Activated naive CD4-positive, alpha-beta T cell treated with anti-CD3 and anti-CD28 coated beads, Interleukin-2, amount 50 U/mL, for 72 hours (primary cell): ENCODE results near the gene MBTPS1. TPM values are rescaled to one million over a fixed set of nuclear protein-coding genes. Genes with fewer than 3 reads are reported as not detected.
"Not testable (repeated sequence)": the region's sequence is repeated elsewhere in the genome, so short reads cannot be mapped to it uniquely, and the experiment has no call there.

Experiments
- ATAC-seq, 2 donors: fragments of 150-1000 bp; cut with Tn5 transposase; 2 replicates each; pipeline ENCODE4 v1.10.0; 2021; ENCODE audit warnings: mild to moderate bottlenecking in 2 of 2, moderate library complexity in 2 of 2
- DNase-seq, 2 donors: peaks; one replicate each; pipeline ENCODE4 v3.0.0; 2021 to 2022; ENCODE audit warnings: low spot score in 2 of 2
- H3K27ac Mint-ChIP-seq, 2 donors: one replicate each; pipeline ENCODE4 v1.8.0; 2022; ENCODE audit warnings: mild to moderate bottlenecking in 2 of 2, mixed read lengths in 2 of 2
- H3K36me3 Mint-ChIP-seq, 2 donors: one replicate each; pipeline ENCODE4 v1.8.0; 2022; ENCODE audit warnings: mixed read lengths in 2 of 2
- H3K9me3 Mint-ChIP-seq, 2 donors: one replicate each; pipeline ENCODE4 v1.8.0; 2022; ENCODE audit warnings: mixed read lengths in 2 of 2
- total RNA-seq, 2 donors: library from RNA; stranded (reverse); gene quantifications; one replicate each; pipeline ENCODE4 v1.2.3, GENCODE V29; 2022

Gene MBTPS1
- total RNA-seq, 2 donors from 2014 or later, result 39.9 to 41.1 TPM

- Mint-ChIP-seq H3K27ac (no peak overlapping the region), H3K36me3 (peaks cover 0 to 6% of the 10 kb centered on the region in 2 donors), H3K9me3 (no peaks in the 10 kb centered on the region)
- no peak for ATAC-seq
- no peak for DNase-seq
These were observed 23.0 kb upstream of the MBTPS1 start for GRCh38 chr16:84139628-84140258.

GRCh38 chr16:84138824-84139627, 22.3 kb upstream of the MBTPS1 start:
- Mint-ChIP-seq H3K36me3 (peaks cover 0 to under 1% of the 10 kb centered on the region in 2 donors), H3K27ac (peak overlapping the region; percentile 13 to 56), H3K9me3 (no peaks in the 10 kb centered on the region)
- ATAC-seq (peak; percentile 93 to 99), DNase-seq (peak in 1 of 2 donors; percentile 32)

GRCh38 chr16:84138500-84138823, 21.7 kb upstream of the MBTPS1 start:
- H3K36me3 Mint-ChIP-seq, result no peaks in the 10 kb centered on the region
- no peaks in the 10 kb centered on the region for H3K9me3 Mint-ChIP-seq
- peak overlapping the region in 1 of 2 donors; percentile 13 for H3K27ac Mint-ChIP-seq
- DNase-seq (no peak), ATAC-seq (no peak)

- Mint-ChIP-seq H3K27ac (no peak overlapping the region), H3K9me3 (no peaks in the 10 kb centered on the region), H3K36me3 (no peaks in the 10 kb centered on the region)
- no peak for ATAC-seq
- DNase-seq, result no peak
These were observed 21.1 kb upstream of the MBTPS1 start for GRCh38 chr16:84137769-84138357.

- ATAC-seq (no peak), DNase-seq (no peak)
- peak overlapping the region in 1 of 2 donors; percentile 33 for H3K27ac Mint-ChIP-seq
- H3K36me3 Mint-ChIP-seq, result no peaks in the 10 kb centered on the region
- no peaks in the 10 kb centered on the region for H3K9me3 Mint-ChIP-seq
These were observed 20.5 kb upstream of the MBTPS1 start for GRCh38 chr16:84137287-84137686.

GRCh38 chr16:84136331-84137125, 19.8 kb upstream of the MBTPS1 start:
- DNase-seq (no peak), ATAC-seq (no peak)
- H3K9me3 Mint-ChIP-seq, result no peaks in the 10 kb centered on the region
- H3K27ac Mint-ChIP-seq, result peak overlapping the region; percentile 6 to 33
- no peaks in the 10 kb centered on the region for H3K36me3 Mint-ChIP-seq

GRCh38 chr16:84132527-84133285, 16.0 kb upstream of the MBTPS1 start:
- no peak for DNase-seq
- ATAC-seq, result no peak
- Mint-ChIP-seq H3K36me3 (no peaks in the 10 kb centered on the region), H3K27ac (no peak overlapping the region), H3K9me3 (no peaks in the 10 kb centered on the region)

- no peak for ATAC-seq
These were observed 14.4 kb upstream of the MBTPS1 start for GRCh38 chr16:84131117-84131516.

GRCh38 chr16:84124257-84125073, 7.7 kb upstream of the MBTPS1 start:
- ATAC-seq, result no peak
- H3K36me3 Mint-ChIP-seq, result no peaks in the 10 kb centered on the region
- no peaks in the 10 kb centered on the region for H3K9me3 Mint-ChIP-seq
- DNase-seq, result no peak
- H3K27ac Mint-ChIP-seq, result peak overlapping the region in 1 of 2 donors; percentile 29

More at GRCh38 chr16:84131117-84131516, 14.4 kb upstream of the MBTPS1 start:
- no peaks in the 10 kb centered on the region for H3K9me3 Mint-ChIP-seq
- H3K27ac Mint-ChIP-seq, result no peak overlapping the region
- H3K36me3 Mint-ChIP-seq, result no peaks in the 10 kb centered on the region
- no peak for DNase-seq

- no peak for ATAC-seq
- no peak for DNase-seq
These were observed 4.3 kb upstream of the MBTPS1 start for GRCh38 chr16:84121007-84121406.

GRCh38 chr16:84120023-84120422, 3.3 kb upstream of the MBTPS1 start:
- no peak for DNase-seq
- Mint-ChIP-seq H3K27ac (no peak overlapping the region), H3K9me3 (no peaks in the 10 kb centered on the region), H3K36me3 (peaks cover 0 to 4% of the 10 kb centered on the region in 2 donors)
- no peak for ATAC-seq

More at GRCh38 chr16:84121007-84121406, 4.3 kb upstream of the MBTPS1 start:
- H3K36me3 Mint-ChIP-seq, result peaks cover 0 to 2% of the 10 kb centered on the region in 2 donors
- H3K27ac Mint-ChIP-seq, result no peak overlapping the region
- no peaks in the 10 kb centered on the region for H3K9me3 Mint-ChIP-seq

- ATAC-seq, result no peak
- no peaks in the 10 kb centered on the region for H3K9me3 Mint-ChIP-seq
These were observed 2.6 kb upstream of the MBTPS1 start for GRCh38 chr16:84119368-84119767.

GRCh38 chr16:84118315-84118714, 1.6 kb upstream of the MBTPS1 start:
- not testable (repeated sequence) for DNase-seq, H3K9me3 Mint-ChIP-seq, H3K27ac Mint-ChIP-seq, H3K36me3 Mint-ChIP-seq, ATAC-seq

More at GRCh38 chr16:84119368-84119767, 2.6 kb upstream of the MBTPS1 start:
- no peak for DNase-seq
- Mint-ChIP-seq H3K27ac (no peak overlapping the region), H3K36me3 (peaks cover 0 to 4% of the 10 kb centered on the region in 2 donors)

- ATAC-seq (no peak), DNase-seq (peak in 1 of 2 donors; percentile 53)
- H3K27ac Mint-ChIP-seq, result peak overlapping the region; percentile 92 to 96
- H3K36me3 Mint-ChIP-seq, result peaks cover 0 to 4% of the 10 kb centered on the region in 2 donors
- H3K9me3 Mint-ChIP-seq, result no peaks in the 10 kb centered on the region
These were observed 727 bp upstream of the MBTPS1 start for GRCh38 chr16:84117494-84117843.

GRCh38 chr16:84115919-84116719, 623 bp downstream of the MBTPS1 start:
- peak overlapping the region; percentile 92 to 99 for H3K27ac Mint-ChIP-seq

More at GRCh38 chr16:84115919-84116719, 623 bp downstream of the MBTPS1 start:
- DNase-seq (peak in 1 of 2 donors; percentile 52), ATAC-seq (peak; percentile 55)
- Mint-ChIP-seq H3K36me3 (peaks cover 0 to 4% of the 10 kb centered on the region in 2 donors), H3K9me3 (no peaks in the 10 kb centered on the region)
